ENCODE data around the gene GLRX3. TPM values are rescaled to one million over a fixed set of nuclear protein-coding genes. Genes with fewer than 3 reads are reported as not detected.
"Not testable (repeated sequence)": the region's sequence is repeated elsewhere in the genome, so short reads cannot be mapped to it uniquely, and the experiment has no call there.

The GLRX3 gene
- total and polyA plus RNA-seq, 8 donors: 19.2 to 33.5 (median 27.7) TPM

- no peaks in the 10 kb centered on the region for H3K27me3 ChIP-seq
- WGBS, 2 donors: 77% methylated on average over 6 of the region's 6 CpGs
- TF ChIP-seq, protein P1, sequence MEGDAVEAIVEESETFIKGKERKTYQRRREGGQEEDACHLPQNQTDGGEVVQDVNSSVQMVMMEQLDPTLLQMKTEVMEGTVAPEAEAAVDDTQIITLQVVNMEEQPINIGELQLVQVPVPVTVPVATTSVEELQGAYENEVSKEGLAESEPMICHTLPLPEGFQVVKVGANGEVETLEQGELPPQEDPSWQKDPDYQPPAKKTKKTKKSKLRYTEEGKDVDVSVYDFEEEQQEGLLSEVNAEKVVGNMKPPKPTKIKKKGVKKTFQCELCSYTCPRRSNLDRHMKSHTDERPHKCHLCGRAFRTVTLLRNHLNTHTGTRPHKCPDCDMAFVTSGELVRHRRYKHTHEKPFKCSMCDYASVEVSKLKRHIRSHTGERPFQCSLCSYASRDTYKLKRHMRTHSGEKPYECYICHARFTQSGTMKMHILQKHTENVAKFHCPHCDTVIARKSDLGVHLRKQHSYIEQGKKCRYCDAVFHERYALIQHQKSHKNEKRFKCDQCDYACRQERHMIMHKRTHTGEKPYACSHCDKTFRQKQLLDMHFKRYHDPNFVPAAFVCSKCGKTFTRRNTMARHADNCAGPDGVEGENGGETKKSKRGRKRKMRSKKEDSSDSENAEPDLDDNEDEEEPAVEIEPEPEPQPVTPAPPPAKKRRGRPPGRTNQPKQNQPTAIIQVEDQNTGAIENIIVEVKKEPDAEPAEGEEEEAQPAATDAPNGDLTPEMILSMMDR (IDR thresholded peaks at IDR 0.05): no peak
- DNase-seq: no peak
- H3K9me3 ChIP-seq: no peaks in the 10 kb centered on the region
- peak overlapping the region; percentile 35 to 88 (median 65) for H3K4me3 ChIP-seq
- H3K4me1 ChIP-seq: peaks cover 0 to 6% (median 6%) of the 10 kb centered on the region in 3 donors
- no peak for FAIRE-seq
- H3K36me3 ChIP-seq: no peaks in the 10 kb centered on the region
- H3K27ac ChIP-seq: peak overlapping the region in 3 of 4 donors; percentile 82 to 87 (median 82)
- intact Hi-C loops (cut with DNase I): no loop called here
- no peak for ATAC-seq
Observed at GRCh38 chr10:130111852-130112180, 24.4 kb upstream of the GLRX3 start.

GRCh38 chr10:130112821-130113220 lies 23.4 kb upstream of the GLRX3 start:
- DNase-seq (no peak), FAIRE-seq (no peak), ATAC-seq (no peak)
- WGBS, 2 donors: 87 to 88% methylated on average over 3 of the region's 3 CpGs
- TF ChIP-seq, protein P1 (IDR thresholded peaks at IDR 0.05): no peak
- Histone ChIP-seq H3K4me1 (peaks cover 0 to 6% (median 6%) of the 10 kb centered on the region in 3 donors), H3K27me3 (no peaks in the 10 kb centered on the region), H3K27ac (no peak overlapping the region), H3K36me3 (no peaks in the 10 kb centered on the region), H3K4me3 (no peak overlapping the region), H3K9me3 (no peaks in the 10 kb centered on the region)
- intact Hi-C loops (cut with DNase I): no loop called here

GRCh38 chr10:130116942-130117341 lies 19.2 kb upstream of the GLRX3 start:
- FAIRE-seq; DNase-seq; H3K4me1 ChIP-seq; H3K27ac ChIP-seq; ATAC-seq; H3K4me3 ChIP-seq; H3K9me3 ChIP-seq; H3K36me3 ChIP-seq; intact Hi-C loops (cut with DNase I); H3K27me3 ChIP-seq: not testable (repeated sequence)
- WGBS, 2 donors: 95 to 100% methylated on average over 4 of the region's 4 CpGs

GRCh38 chr10:130117535-130117934 lies 18.7 kb upstream of the GLRX3 start:
- H3K36me3 ChIP-seq; H3K4me3 ChIP-seq; H3K9me3 ChIP-seq; DNase-seq; H3K4me1 ChIP-seq; H3K27ac ChIP-seq; intact Hi-C loops (cut with DNase I); H3K27me3 ChIP-seq; ATAC-seq; FAIRE-seq: not testable (repeated sequence)
- WGBS, 2 donors: 73 to 83% methylated on average over 6 of the region's 6 CpGs

DNA sequence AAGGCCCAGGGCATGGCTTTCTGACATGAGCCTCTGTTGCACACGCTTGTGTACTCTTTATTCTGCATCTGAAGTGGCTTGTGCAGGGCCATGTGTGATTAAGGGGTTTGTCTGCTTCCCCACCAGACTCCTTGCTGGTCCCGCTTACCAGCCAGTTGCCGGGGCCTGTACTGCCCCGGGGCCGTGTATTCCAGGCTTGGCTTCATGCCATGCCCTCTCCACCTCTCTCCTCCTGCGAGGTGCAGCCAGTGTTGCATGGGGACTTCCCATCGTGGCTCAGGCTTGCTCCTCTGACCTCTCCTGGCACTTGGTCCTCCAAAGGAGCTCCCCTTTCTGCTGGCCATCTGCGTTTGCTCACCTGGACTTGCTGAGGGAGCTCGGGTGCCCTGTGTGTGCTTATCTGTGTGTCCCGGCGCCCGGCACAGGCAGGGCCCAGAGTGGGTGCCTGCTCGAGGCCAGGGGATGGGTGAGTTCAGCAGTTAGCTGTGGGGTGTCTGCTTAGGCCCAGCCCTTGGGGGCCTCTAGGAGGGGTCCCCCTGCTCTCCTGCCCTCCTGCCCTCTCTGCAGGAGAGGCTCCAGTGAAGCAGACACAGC lies 14.6 kb upstream of the GLRX3 start:
- WGBS, 2 donors: 31 to 36% methylated on average over 13 of the region's 13 CpGs
- intact Hi-C loops (cut with DNase I): no loop called here
- TF ChIP-seq, protein P1 (IDR thresholded peaks at IDR 0.05): no peak
- no peak overlapping the region for H3K4me3 ChIP-seq
- no peaks in the 10 kb centered on the region for H3K9me3 ChIP-seq
- no peak overlapping the region for H3K27ac ChIP-seq
- no peak for ATAC-seq
- H3K4me1 ChIP-seq: no peaks in the 10 kb centered on the region
- no peak for DNase-seq
- no peak for FAIRE-seq
- H3K27me3 ChIP-seq: no peaks in the 10 kb centered on the region
- H3K36me3 ChIP-seq: no peaks in the 10 kb centered on the region

GRCh38 chr10:130127364-130128061 lies 8.7 kb upstream of the GLRX3 start:
- WGBS, 2 donors: 9% methylated on average over 10 of the region's 10 CpGs
- Histone ChIP-seq H3K9me3 (no peaks in the 10 kb centered on the region), H3K4me1 (no peaks in the 10 kb centered on the region), H3K27ac (no peak overlapping the region), H3K4me3 (no peak overlapping the region), H3K36me3 (no peaks in the 10 kb centered on the region), H3K27me3 (peaks cover 0 to 4% (median 0%) of the 10 kb centered on the region in 4 donors)
- TF ChIP-seq, protein P1 (IDR thresholded peaks at IDR 0.05): peak; percentile 21 to 64 (median 50)
- peak; percentile 82 to 100 (median 97) for ATAC-seq
- DNase-seq: peak in 3 of 6 donors; percentile 39 to 69 (median 48)
- no peak for FAIRE-seq
- intact Hi-C loops (cut with DNase I): no loop called here
